Measurements from ENCODE around the gene MSL2. TPM values are rescaled to one million over a fixed set of nuclear protein-coding genes. Genes with fewer than 3 reads are reported as not detected.

MSL2 gene
- total and polyA plus RNA-seq, 2 of the 8 experiments (the other 6 are each of a cell fraction or from before 2014, with no cell fraction given): 9.1 to 41.8 TPM

DNA sequence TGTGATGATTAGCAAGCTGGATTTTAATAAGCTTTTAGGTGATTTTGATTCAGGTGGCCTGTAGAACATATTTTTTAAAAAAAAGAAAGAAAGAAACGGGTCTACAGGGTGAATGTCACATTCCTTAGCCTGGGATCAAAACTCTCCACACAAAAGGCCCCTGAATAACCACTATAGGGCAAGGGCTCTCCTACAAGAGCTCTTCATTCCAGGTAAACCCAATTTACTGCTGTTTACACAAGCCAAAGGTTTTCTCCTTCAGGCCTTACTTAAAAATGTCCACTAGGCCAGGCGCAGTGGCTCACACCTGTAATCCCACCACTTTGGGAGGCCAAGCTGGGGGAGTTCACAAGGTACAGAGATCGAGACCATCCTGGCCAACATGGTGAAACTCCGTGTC, 8.3 kb downstream of the MSL2 start:
- H3K9ac ChIP-seq (replicated peaks in 1 of 4; ENCODE audit: extremely low read depth in 1 of 4, low read depth in 3 of 4, low read length in 3 of 4): no peak overlapping the region
- H3K23me2 ChIP-seq (ENCODE audit: low read depth, low read length): no peaks in the 10 kb centered on the region
- no peak overlapping the region; the same call in 1 of the 2 replicates for H3K18ac ChIP-seq (ENCODE audit: extremely low read depth, low read length)
- H3K4ac ChIP-seq (replicated peaks; ENCODE audit: insufficient read length, low read depth, low read length): no peak overlapping the region
- no peak for FAIRE-seq
- H3K27me3 ChIP-seq (replicated peaks in 1 of 4; ENCODE audit: control insufficient read depth in 3 of 4, extremely low read depth in 1 of 4, insufficient read depth in 3 of 4, low read length in 3 of 4): no peaks in the 10 kb centered on the region
- WGBS, 2 experiments (ENCODE audit: extremely low coverage in 1 of 2, insufficient coverage in 1 of 2, insufficient read length in 1 of 2, insufficient replicate concordance in 2 of 2, low coverage in 1 of 2, low lambda C conversion rate in 2 of 2, missing lambda C conversion rate in 1 of 2): 78% methylated on average over 4 of the region's 4 CpGs; no CpG with 5 or more reads in 1 of the 2 experiments
- H4K5ac ChIP-seq (ENCODE audit: insufficient read length, low read depth, low read length): no peak overlapping the region
- H3K4me2 ChIP-seq (ENCODE audit: insufficient read depth in 1 of 2, low read depth in 2 of 2, low read length in 2 of 2): peak overlapping the region in 1 of 2 experiments; percentile 23; a peak in 1 of 4 replicates
- peaks cover 0 to 10% (median 4%) of the 10 kb centered on the region in 4 experiments; a peak in 4 of 7 replicates for H3K4me1 ChIP-seq (replicated peaks in 1 of 4; ENCODE audit: control insufficient read depth in 3 of 4, insufficient read depth in 4 of 4, low read length in 3 of 4)
- H2BK15ac ChIP-seq (ENCODE audit: low read length): no peak overlapping the region
- no peak overlapping the region for H2BK120ac ChIP-seq (replicated peaks; ENCODE audit: low read depth, low read length)
- H2BK5ac ChIP-seq (ENCODE audit: low read depth, low read length): no peak overlapping the region
- peaks cover 56 to 100% of the 10 kb centered on the region in 2 experiments for H3K79me2 ChIP-seq (ENCODE audit: control insufficient read depth in 1 of 2, insufficient read depth in 2 of 2, low read length in 2 of 2)
- POLR2A ChIA-PET (ENCODE audit: partially characterized antibody): interaction anchor here (0.5 to 12.1 kb wide), 4 partner anchors 8 to 769 kb away, joined by 3 to 86 read pairs (median 3); partner anchors contain the start of gene MSL2
- H2AK5ac ChIP-seq (ENCODE audit: low read depth, low read length): peak overlapping the region; percentile 53; the same call in 1 of the 2 replicates
- no peak overlapping the region for H2BK20ac ChIP-seq (ENCODE audit: low read length)
- no peak overlapping the region for H3K14ac ChIP-seq (ENCODE audit: insufficient read length)
- no peak overlapping the region for H2BK12ac ChIP-seq (ENCODE audit: low read depth, low read length)
- peaks cover 22 to 31% of the 10 kb centered on the region in 2 experiments for H4K20me1 ChIP-seq (replicated peaks in 1 of 2; ENCODE audit: control insufficient read depth in 1 of 2, insufficient read depth in 2 of 2, low read length in 2 of 2)
- no peak overlapping the region for H3K27ac ChIP-seq (ENCODE audit: low read depth, low read length)
- no peak overlapping the region for H3K56ac ChIP-seq (replicated peaks; ENCODE audit: insufficient read length, low read depth, low read length)
- peaks cover 6% of the 10 kb centered on the region; the same call in 1 of the 2 replicates for H3K79me1 ChIP-seq (ENCODE audit: low read depth, low read length)
- H4K91ac ChIP-seq (replicated peaks; ENCODE audit: insufficient read length, low read length): no peak overlapping the region
- TF ChIP-seq EGR1 (IDR thresholded peaks at IDR 0.05; ENCODE audit: borderline replicate concordance, low read depth, low read length) (no peak), CBX5 (IDR thresholded peaks at IDR 0.05; ENCODE audit: low read depth, low read length) (no peak), MAFK (IDR thresholded peaks at IDR 0.05; ENCODE audit: low read depth, low read length) (no peak), SP1 (IDR thresholded peaks at IDR 0.05; ENCODE audit: low read depth, low read length) (no peak), HDAC6 (IDR thresholded peaks at IDR 0.05; ENCODE audit: low read depth, low read length) (no peak), CEBPB (IDR thresholded peaks at IDR 0.05; ENCODE audit: low read depth, low read length) (no peak), ZNF274 (IDR thresholded peaks at IDR 0.05; ENCODE audit: borderline replicate concordance, extremely low read depth, low read length) (no peak), EZH2 (IDR thresholded peaks at IDR 0.05; ENCODE audit: low read depth, low read length, severe bottlenecking) (no peak), KDM1A (IDR thresholded peaks at IDR 0.05; ENCODE audit: borderline replicate concordance, low read length) (no peak), KDM4A (IDR thresholded peaks at IDR 0.05; ENCODE audit: low read depth, low read length, severe bottlenecking) (no peak), SIX5 (IDR thresholded peaks at IDR 0.05; ENCODE audit: low read depth, low read length) (no peak), TEAD4 (IDR thresholded peaks at IDR 0.05; ENCODE audit: low read depth, low read length) (no peak)
- TF ChIP-seq, protein P1, sequence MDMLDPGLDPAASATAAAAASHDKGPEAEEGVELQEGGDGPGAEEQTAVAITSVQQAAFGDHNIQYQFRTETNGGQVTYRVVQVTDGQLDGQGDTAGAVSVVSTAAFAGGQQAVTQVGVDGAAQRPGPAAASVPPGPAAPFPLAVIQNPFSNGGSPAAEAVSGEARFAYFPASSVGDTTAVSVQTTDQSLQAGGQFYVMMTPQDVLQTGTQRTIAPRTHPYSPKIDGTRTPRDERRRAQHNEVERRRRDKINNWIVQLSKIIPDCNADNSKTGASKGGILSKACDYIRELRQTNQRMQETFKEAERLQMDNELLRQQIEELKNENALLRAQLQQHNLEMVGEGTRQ (IDR thresholded peaks at IDR 0.05; ENCODE audit: low read length): no peak
- H4K8ac ChIP-seq (ENCODE audit: extremely low read depth, insufficient read depth, low read length): no peak overlapping the region
- H3K36me3 ChIP-seq (ENCODE audit: control insufficient read depth in 2 of 4, insufficient read depth in 4 of 4, low read length in 3 of 4): no peaks in the 10 kb centered on the region
- DNase-seq (ENCODE audit: low read depth in 1 of 2, low spot score in 2 of 2): no peak
- H3K4me3 ChIP-seq (ENCODE audit: extremely low read depth in 1 of 4, insufficient read depth in 2 of 4, low read depth in 3 of 4, low read length in 4 of 4): no peak overlapping the region
- H3K9me3 ChIP-seq (ENCODE audit: insufficient read depth in 2 of 2, low read depth in 1 of 2, low read length in 1 of 2): no peaks in the 10 kb centered on the region
- H2AFZ ChIP-seq (ENCODE audit: low read length): no peak overlapping the region
- CTCF ChIA-PET (ENCODE audit: partially characterized antibody): interaction anchor here (0.7 kb wide), 1 partner anchor 58 kb away, joined by 3 read pairs; no protein-coding TSS in a partner anchor
- H3K23ac ChIP-seq (ENCODE audit: insufficient read length): no peak overlapping the region
